Body of pancreas (tissue), 4 donors: ENCODE measurements around the gene CRIM1.

Source experiments
- POLR2A ChIP-seq, 3 donors: fragments of 450-650 bp; IDR thresholded peaks; one replicate each; pipeline ENCODE4 v1.6.1; 2016; ENCODE audit warnings: antibody characterized with exemption in 3 of 3, mild to moderate bottlenecking in 2 of 3
- TF ChIP-seq, protein P1 (sequence below), 7 experiments: fragments of 450-650 bp in 4 of 7; fragments of 200-600 bp in 3 of 7; sonication (generic) in 3 of 7; IDR thresholded peaks; one replicate each; pipeline ENCODE4 v1.5.1; 2016 to 2019; ENCODE audit warnings: antibody characterized with exemption in 7 of 7

GRCh38 chr2:36453652-36454051 is 98.1 kb downstream of the CRIM1 start:
- TF ChIP-seq POLR2A (IDR thresholded peaks at IDR 0.05): no peak
- TF ChIP-seq, protein P1, sequence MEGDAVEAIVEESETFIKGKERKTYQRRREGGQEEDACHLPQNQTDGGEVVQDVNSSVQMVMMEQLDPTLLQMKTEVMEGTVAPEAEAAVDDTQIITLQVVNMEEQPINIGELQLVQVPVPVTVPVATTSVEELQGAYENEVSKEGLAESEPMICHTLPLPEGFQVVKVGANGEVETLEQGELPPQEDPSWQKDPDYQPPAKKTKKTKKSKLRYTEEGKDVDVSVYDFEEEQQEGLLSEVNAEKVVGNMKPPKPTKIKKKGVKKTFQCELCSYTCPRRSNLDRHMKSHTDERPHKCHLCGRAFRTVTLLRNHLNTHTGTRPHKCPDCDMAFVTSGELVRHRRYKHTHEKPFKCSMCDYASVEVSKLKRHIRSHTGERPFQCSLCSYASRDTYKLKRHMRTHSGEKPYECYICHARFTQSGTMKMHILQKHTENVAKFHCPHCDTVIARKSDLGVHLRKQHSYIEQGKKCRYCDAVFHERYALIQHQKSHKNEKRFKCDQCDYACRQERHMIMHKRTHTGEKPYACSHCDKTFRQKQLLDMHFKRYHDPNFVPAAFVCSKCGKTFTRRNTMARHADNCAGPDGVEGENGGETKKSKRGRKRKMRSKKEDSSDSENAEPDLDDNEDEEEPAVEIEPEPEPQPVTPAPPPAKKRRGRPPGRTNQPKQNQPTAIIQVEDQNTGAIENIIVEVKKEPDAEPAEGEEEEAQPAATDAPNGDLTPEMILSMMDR (IDR thresholded peaks at IDR 0.05): no peak
